ENCODE results near the gene WARS2.
"Not testable (repeated sequence)": the region's sequence is repeated elsewhere in the genome, so short reads cannot be mapped to it uniquely, and the experiment has no call there.

The WARS2 gene

GRCh38 chr1:119140177-119141019 lies at the start of gene WARS2:
Gene WARS2, minus strand, starts transcription at chr1:119140653. Its CDS starts 9 bp downstream, at chr1:119140644.
- DNase-seq: peak; percentile 92

- no peak for DNase-seq
These were observed 48.5 kb upstream of the WARS2 start for GRCh38 chr1:119188926-119189325.

DNA sequence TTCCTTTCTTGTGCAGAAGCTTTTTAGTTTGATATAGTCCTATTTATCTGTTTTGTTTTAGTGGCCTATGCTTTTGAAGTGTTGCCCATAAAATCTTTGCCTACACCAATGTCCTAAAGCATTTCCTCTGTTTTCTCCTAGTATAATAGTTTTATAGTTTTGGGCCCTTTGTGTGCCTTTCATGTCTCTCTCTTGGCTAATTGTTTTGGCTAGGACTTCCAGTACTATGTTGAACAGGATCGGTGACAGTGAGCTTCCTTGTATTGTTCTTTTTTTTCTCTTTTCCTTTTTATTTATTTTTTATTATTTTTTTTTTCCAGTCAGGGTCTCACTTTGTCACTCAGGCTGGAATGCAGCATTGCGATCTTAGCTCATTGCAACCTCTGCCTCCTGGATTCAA lies 47.0 kb upstream of the WARS2 start:
- DNase-seq: no peak

DNA sequence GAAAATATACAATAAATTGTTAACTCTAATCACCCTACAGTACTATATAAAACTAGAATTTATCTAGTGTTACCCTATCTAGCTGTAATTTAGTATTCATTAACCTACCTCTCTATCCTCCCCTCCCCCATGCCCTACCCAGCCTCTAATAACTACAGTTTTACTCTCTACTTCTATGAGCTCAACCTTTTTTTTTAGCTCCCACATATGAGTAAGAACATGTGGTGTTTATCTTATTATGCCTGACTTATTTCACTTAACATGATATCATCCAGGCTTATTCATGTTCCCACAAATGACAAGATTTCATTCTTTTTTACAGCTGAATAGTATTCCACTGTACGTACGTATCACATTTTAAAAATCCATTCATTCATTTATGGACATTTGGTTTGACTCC lies 46.0 kb upstream of the WARS2 start:
- no peak for DNase-seq

DNA sequence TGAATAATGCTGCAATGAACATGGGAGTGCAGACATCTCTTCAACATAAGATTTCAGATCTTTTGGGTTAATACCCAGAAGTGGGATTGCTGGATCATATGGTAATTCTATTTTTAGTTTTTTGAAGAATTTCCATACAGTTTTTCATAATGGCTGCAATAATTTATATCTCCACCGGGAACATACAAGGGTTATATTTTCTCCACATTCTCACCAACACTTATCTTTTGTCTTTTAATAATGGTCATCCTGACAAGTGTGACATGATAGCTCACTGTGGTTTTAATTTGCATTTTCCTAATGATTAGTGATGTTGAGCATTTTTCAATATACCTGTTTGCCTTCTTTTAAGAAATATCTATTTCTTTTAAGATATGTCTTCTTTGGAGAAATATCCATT lies 44.5 kb upstream of the WARS2 start:
- DNase-seq: no peak

GRCh38 chr1:119181218-119181617 lies 40.8 kb upstream of the WARS2 start:
- DNase-seq: no peak

DNA sequence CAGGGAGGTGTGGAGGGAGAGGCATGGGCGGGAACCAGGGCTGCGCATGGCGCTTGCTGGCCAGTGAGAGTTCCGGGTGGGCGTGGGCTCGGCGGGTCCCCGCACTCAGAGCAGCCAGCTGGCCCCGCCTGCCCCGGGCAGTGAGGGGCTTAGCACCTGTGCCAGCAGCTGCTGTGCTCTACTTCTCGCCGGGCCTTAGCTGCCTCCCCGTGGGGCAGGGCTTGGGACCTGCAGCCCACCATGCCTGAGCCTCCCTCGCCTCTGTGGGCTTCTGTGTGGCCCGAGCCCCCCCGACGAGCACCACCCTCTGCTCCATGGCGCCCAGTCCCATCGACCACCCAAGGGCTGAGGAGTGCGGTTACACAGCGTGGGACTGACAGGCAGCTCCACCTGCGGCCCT lies 38.6 kb upstream of the WARS2 start:
- no peak for DNase-seq

- not testable (repeated sequence) for DNase-seq
These were observed 32.5 kb upstream of the WARS2 start for GRCh38 chr1:119172927-119173326.

DNA sequence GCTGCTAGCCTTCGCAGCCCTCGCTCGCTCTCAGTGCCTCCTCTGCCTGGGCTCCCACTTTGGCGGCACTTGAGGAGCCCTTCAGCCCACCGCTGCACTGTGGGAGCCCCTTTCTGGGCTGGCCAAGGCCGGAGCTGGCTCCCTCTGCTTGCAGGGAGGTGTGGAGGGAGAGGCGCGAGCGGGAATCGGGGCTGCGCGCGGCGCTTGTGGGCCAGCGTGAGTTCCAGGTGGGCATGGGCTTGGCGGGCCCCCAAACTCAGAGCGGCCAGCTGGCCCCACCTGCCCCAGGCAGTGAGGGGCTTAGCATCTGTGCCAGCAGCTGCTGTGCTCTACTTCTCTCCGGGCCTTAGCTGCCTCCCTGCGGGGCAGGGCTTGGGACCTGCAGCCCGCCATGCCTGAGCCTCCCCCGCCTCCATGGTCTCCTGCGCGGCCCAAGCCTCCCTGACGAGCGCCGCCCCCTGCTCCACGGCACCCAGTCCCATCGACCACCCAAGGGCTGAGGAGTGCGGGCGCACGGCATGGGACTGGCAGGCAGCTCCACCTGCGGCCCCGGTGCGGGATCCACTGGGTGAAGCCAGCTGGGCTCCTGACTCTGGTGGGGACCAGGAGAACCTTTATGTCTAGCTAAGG lies 31.0 kb upstream of the WARS2 start:
- not testable (repeated sequence) for DNase-seq

GRCh38 chr1:119163396-119163795 lies 22.9 kb upstream of the WARS2 start:
- no peak for DNase-seq

- no peak for DNase-seq
These were observed 20.4 kb upstream of the WARS2 start for GRCh38 chr1:119160866-119161265.

- no peak for DNase-seq
These were observed 20.0 kb upstream of the WARS2 start for GRCh38 chr1:119160409-119160808.

DNA sequence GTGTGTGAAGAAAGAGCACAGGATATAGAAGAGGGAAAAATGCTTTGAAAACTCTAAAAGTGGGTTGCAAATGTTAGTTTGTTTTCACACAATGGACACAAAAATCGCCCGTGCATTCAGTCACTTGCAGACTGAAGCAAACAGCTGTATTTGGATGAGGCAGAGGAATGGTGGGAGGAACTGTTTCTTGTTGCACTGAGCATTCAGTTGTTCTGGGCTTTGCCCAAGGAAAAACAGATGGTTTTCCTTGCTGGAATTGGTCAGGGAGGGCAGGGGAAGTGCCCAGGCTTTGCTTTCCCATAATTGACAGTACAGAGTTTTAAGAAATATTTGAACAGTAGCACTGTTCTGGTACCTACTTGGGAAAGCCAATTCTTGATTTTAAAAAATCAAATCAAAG lies 19.5 kb upstream of the WARS2 start:
- no peak for DNase-seq

DNA sequence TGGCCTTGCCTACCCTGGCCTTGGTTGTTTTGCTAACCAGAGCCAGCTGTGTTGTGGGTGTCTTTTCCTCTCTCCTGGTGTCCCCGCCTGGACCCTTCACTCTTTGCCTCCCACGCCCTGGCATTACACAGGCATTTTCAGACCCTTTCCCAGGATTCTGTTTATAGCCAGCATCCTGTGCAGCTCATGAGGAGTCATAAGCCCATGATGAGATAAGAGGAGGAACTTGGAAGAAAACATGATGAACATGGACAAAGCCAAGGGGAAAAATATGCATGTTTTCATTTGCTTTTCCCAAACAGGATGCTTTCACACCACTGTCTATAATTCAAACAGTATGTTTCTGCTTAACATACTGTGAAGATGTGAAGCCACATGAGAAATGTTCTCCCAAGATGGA lies 18.7 kb upstream of the WARS2 start:
- no peak for DNase-seq

DNA sequence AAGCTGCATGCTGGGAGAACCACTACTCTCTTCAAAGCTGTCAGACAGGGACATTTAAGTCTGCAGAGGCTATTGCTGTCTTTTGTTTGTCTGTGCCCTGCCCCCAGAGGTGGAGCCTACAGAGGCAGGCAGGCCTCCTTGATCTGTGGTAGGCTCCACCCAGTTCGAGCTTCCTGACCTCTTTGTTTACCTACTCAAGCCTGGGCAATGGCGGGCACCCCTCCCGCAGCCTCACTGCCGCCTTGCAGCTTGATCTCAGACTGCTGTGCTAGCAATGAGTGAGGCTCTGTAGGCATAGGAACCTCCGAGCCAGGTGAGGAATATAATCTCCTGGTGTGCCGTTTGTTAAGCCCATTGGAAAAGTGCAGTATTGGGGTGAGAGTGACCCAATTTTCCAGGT lies 16.3 kb upstream of the WARS2 start:
- not testable (repeated sequence) for DNase-seq

DNA sequence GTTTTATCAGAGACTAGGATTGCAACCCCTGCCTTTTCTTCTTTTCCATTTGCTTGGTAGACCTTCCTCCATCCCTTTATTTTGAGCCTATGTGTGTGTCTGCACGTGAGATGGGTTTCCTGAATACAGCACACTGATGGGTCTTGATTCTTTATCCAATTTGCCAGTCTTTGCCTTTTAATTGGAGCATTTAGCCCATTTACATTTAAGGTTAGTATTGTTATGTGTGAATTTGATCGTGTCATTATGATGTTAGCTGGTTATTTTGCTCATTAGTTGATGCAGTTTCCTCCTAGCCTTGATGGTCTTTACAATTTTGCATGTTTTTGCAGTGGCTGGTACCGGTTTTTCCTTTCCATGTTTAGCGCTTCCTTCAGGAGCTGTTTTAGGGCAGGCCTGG lies 14.6 kb upstream of the WARS2 start:
- not testable (repeated sequence) for DNase-seq

DNA sequence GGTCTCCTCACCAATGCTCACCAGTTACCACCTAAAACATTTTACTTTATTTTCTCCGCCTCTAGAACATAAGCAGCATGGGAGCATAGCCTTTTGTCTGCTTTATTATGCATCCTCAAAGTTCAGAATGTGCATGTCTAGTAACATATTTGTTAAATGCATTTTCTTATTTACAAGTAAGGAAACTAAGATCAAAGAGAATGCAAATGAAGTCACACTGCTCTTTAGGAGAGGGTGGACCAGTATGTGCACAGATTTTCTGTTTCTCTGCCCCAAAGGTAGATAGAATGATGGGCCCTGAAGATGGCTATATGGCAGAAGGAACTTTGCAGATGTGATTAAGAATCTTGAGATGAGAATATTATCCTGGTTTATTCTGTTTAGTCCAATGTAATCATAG lies 9.7 kb upstream of the WARS2 start:
- no peak for DNase-seq

DNA sequence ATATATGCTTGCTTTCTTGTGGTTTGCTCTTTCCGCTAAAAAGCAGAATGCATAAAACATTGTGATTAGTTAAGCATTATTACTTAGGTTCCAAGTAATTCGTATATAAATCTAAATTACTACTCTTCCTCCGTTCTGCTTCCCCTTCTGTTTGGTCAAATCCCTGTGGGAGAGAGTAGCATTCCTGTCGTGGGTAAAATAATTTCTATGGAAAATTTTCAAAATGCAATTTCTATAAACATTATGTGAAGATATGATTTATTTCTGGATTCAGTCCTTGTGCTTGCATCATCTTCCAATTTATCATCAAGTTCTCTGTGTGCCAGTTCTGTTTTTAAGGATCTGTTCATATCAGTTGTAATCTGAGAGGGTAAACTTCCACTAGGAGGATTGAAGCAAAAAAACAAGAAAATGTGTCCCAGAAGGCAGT lies 7.2 kb upstream of the WARS2 start:
- DNase-seq: no peak

DNA sequence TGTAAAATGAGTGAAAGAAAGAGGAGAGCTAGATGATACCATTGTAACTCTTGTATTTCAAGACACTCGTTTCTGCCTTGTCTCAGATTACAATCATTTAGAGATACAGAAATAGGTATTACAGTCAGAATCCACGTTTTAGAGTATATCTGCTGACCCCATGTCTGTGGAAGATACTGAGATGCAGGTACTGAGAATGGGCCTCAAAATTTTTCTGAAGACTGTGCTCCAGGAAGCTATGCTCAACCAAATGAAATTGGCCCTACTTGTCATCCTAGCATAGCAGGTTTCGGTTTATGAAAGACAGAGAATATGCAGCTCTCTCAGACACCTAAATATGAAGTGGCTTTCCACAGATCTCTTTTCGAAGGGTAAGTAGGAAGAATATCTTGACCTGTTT lies 6.0 kb upstream of the WARS2 start:
- DNase-seq: no peak

DNA sequence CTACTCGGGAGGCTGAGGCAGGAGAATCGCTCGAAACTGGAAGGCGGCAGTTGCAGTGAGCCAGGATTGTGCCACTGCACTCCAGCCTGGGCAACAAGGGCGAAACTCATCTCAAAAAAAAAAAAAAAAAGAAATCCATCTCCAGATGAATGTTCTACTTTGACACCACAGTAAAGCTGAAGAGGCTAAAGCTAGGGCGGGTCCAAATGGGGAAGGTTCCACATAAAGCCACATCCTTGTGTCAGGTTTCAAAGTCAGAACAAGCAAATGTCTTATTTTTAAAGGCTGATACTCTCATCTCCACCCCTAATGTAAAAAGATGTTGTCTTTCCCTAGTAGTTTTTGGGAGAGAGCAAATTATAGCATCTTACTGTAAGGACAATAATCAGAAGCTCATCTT lies 4.4 kb upstream of the WARS2 start:
- DNase-seq: no peak

DNA sequence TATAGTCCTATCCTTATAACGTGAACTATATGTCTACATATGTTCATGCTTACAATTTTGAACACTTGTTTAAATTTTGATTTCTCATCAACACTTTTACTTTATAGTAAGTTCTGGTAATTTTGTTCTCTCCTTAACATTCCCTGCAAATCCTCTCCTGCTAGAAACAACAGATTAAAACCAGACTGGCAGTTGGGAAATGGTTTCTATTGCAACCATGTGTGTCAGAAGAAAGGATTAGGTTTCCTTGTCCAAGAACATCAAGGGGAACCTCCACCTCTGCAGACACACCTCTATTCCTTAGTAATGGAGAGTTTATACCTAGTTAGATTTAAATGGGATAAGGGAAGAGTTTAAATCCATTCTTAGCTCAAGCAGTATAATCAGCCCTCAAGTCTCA lies 3.3 kb upstream of the WARS2 start:
- no peak for DNase-seq

DNA sequence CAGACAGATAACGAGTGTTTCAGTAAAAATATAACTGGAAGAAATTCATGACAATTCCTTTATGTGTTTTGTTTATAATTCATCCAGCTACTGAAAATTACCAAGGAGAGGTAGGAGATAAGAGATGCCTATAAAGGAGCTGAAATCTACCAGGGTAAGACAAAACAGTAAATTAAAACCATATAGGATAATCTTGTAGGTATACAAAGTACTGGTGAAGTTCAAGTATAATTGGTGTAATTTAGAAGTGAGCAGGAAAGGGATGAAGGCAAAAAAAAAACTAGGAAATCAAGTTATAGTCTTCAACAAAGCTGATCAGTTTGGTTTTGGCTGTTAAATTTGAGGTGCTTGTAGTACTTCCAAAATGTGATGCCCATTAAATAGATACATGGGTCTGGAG lies 1.2 kb upstream of the WARS2 start:
- no peak for DNase-seq

GRCh38 chr1:119141020-119141424 lies 569 bp upstream of the WARS2 start:
- DNase-seq: peak; percentile 14

- no peak for DNase-seq
These were observed 636 bp downstream of the WARS2 start for GRCh38 chr1:119139857-119140176.

DNA sequence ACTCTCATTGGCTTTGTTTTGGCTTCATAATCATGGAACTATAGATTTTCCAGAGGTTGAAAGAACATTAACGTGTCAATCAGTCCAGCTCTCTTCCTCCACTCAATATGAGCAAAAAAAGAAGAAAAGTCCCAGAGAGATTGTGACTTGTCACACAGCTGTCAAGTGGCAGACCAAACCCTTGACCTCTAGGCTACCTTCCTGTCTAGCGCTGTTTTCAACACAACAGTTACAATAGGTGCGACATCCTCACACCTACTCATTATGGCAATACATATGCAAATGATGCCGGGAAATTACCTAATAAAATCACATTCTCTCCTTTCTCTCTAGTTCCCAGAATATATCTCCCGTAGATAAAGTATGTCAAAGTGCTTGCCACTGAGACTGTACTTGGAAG lies 1.1 kb downstream of the WARS2 start:
- DNase-seq: peak; percentile 5

All from stimulated activated naive CD4-positive, alpha-beta T cell treated with Interleukin-2 at 50 U/mL for 16 hours (primary cell).